ENCODE data around the gene FIGNL2.

GRCh38 chr12:51863363-51863932 lies 14.9 kb upstream of the FIGNL2 start:
- TF ChIP-seq, protein P1, sequence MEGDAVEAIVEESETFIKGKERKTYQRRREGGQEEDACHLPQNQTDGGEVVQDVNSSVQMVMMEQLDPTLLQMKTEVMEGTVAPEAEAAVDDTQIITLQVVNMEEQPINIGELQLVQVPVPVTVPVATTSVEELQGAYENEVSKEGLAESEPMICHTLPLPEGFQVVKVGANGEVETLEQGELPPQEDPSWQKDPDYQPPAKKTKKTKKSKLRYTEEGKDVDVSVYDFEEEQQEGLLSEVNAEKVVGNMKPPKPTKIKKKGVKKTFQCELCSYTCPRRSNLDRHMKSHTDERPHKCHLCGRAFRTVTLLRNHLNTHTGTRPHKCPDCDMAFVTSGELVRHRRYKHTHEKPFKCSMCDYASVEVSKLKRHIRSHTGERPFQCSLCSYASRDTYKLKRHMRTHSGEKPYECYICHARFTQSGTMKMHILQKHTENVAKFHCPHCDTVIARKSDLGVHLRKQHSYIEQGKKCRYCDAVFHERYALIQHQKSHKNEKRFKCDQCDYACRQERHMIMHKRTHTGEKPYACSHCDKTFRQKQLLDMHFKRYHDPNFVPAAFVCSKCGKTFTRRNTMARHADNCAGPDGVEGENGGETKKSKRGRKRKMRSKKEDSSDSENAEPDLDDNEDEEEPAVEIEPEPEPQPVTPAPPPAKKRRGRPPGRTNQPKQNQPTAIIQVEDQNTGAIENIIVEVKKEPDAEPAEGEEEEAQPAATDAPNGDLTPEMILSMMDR (IDR thresholded peaks at IDR 0.05), result no peak
- TF ChIP-seq POLR2A (IDR thresholded peaks at IDR 0.05), result no peak

All from lower leg skin (tissue), 3 donors.